Measurements from ENCODE around the gene ZNF536.

GRCh38 chr19:30444253-30444671 is 72.1 kb downstream of the ZNF536 start:
- TF ChIP-seq, protein P1, sequence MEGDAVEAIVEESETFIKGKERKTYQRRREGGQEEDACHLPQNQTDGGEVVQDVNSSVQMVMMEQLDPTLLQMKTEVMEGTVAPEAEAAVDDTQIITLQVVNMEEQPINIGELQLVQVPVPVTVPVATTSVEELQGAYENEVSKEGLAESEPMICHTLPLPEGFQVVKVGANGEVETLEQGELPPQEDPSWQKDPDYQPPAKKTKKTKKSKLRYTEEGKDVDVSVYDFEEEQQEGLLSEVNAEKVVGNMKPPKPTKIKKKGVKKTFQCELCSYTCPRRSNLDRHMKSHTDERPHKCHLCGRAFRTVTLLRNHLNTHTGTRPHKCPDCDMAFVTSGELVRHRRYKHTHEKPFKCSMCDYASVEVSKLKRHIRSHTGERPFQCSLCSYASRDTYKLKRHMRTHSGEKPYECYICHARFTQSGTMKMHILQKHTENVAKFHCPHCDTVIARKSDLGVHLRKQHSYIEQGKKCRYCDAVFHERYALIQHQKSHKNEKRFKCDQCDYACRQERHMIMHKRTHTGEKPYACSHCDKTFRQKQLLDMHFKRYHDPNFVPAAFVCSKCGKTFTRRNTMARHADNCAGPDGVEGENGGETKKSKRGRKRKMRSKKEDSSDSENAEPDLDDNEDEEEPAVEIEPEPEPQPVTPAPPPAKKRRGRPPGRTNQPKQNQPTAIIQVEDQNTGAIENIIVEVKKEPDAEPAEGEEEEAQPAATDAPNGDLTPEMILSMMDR (IDR thresholded peaks at IDR 0.05) = no peak
- TF ChIP-seq POLR2A (IDR thresholded peaks at IDR 0.05) = no peak
